ENCODE results near the gene SMG6. TPM values are rescaled to one million over a fixed set of nuclear protein-coding genes. Genes with fewer than 3 reads are reported as not detected.

The SMG6 gene
- total and polyA plus RNA-seq, 2 of the 8 experiments (the other 6 are each of a cell fraction or from before 2014, with no cell fraction given) = 18.5 to 25.2 TPM

DNA sequence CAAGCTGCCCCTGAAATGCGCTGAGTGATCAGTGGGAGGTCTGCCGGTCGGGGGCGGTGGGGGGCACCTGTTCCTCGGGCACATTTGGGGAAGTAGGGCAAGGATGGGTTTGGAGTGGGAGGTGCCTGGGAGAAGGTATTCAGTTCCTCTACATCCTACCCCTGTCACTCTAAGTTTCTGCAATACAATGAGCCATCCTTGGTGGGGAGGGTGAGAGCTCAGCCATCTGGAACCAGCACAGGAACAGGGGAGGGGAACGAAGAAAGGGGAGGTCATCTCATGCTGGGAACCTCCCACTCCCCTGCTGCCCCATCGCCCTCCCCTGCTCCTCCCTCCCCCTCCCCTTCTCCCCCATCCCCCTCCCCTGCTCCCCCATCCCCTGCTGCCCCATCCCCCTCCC is 269.4 kb downstream of the SMG6 start:
- H3K27me3 ChIP-seq (replicated peaks in 1 of 4; ENCODE audit: control insufficient read depth in 3 of 4, extremely low read depth in 1 of 4, insufficient read depth in 3 of 4, low read length in 3 of 4) = peaks cover 4 to 7% (median 7%) of the 10 kb centered on the region in 4 experiments
- H3K36me3 ChIP-seq (ENCODE audit: control insufficient read depth in 2 of 4, insufficient read depth in 4 of 4, low read length in 3 of 4) = peaks cover 0 to 5% (median 1%) of the 10 kb centered on the region in 4 experiments; a peak in 3 of 8 replicates
- H2AFZ ChIP-seq (ENCODE audit: low read length) = no peak overlapping the region
- H2AK5ac ChIP-seq (ENCODE audit: low read depth, low read length) = no peak overlapping the region
- peaks cover 0 to 7% of the 10 kb centered on the region in 2 experiments for H4K20me1 ChIP-seq (replicated peaks in 1 of 2; ENCODE audit: control insufficient read depth in 1 of 2, insufficient read depth in 2 of 2, low read length in 2 of 2)
- no peak overlapping the region for H3K23ac ChIP-seq (ENCODE audit: insufficient read length)
- no peaks in the 10 kb centered on the region for H3K79me2 ChIP-seq (ENCODE audit: control insufficient read depth in 1 of 2, insufficient read depth in 2 of 2, low read length in 2 of 2)
- peaks cover 2 to 6% (median 4%) of the 10 kb centered on the region in 4 experiments; a peak in 4 of 7 replicates for H3K4me1 ChIP-seq (replicated peaks in 1 of 4; ENCODE audit: control insufficient read depth in 3 of 4, insufficient read depth in 4 of 4, low read length in 3 of 4)
- H2BK5ac ChIP-seq (ENCODE audit: low read depth, low read length) = no peak overlapping the region
- no peak overlapping the region for H4K5ac ChIP-seq (ENCODE audit: insufficient read length, low read depth, low read length)
- no peak overlapping the region for H3K18ac ChIP-seq (ENCODE audit: extremely low read depth, low read length)
- DNase-seq (ENCODE audit: low read depth in 1 of 2, low spot score in 2 of 2) (no peak), FAIRE-seq (no peak)
- no peak overlapping the region for H3K4me2 ChIP-seq (ENCODE audit: insufficient read depth in 1 of 2, low read depth in 2 of 2, low read length in 2 of 2)
- no peak overlapping the region for H3K56ac ChIP-seq (replicated peaks; ENCODE audit: insufficient read length, low read depth, low read length)
- no peak overlapping the region for H4K8ac ChIP-seq (ENCODE audit: extremely low read depth, insufficient read depth, low read length)
- no peak overlapping the region for H3K14ac ChIP-seq (ENCODE audit: insufficient read length)
- no peak overlapping the region for H2BK15ac ChIP-seq (ENCODE audit: low read length)
- ChIA-PET CTCF (ENCODE audit: partially characterized antibody) (interaction anchor here (1.1 to 4.4 kb wide), 2 partner anchors 36 to 125 kb away, joined by 3 to 15 read pairs; no protein-coding TSS in a partner anchor), POLR2A (ENCODE audit: partially characterized antibody) (no interaction called here)
- no peak overlapping the region for H3K9ac ChIP-seq (replicated peaks in 1 of 4; ENCODE audit: extremely low read depth in 1 of 4, low read depth in 3 of 4, low read length in 3 of 4)
- no peak overlapping the region for H2BK12ac ChIP-seq (ENCODE audit: low read depth, low read length)
- H4K91ac ChIP-seq (replicated peaks; ENCODE audit: insufficient read length, low read length) = no peak overlapping the region
- no peak overlapping the region for H3K4ac ChIP-seq (replicated peaks; ENCODE audit: insufficient read length, low read depth, low read length)
- H3K27ac ChIP-seq (ENCODE audit: low read depth, low read length) = no peak overlapping the region
- H2BK20ac ChIP-seq (ENCODE audit: low read length) = no peak overlapping the region
- TF ChIP-seq SAP30 (IDR thresholded peaks at IDR 0.05; ENCODE audit: insufficient read depth, insufficient replicate concordance, low read length) (no peak), ATF2 (IDR thresholded peaks at IDR 0.05; ENCODE audit: low read length) (no peak), CEBPB (IDR thresholded peaks at IDR 0.05; ENCODE audit: low read depth, low read length) (no peak), FOSL1 (IDR thresholded peaks at IDR 0.05; ENCODE audit: insufficient read depth, low read depth, low read length) (no peak), MAFK (IDR thresholded peaks at IDR 0.05; ENCODE audit: low read depth, low read length) (no peak), TEAD4 (IDR thresholded peaks at IDR 0.05; ENCODE audit: low read depth, low read length) (no peak), GTF2F1 (IDR thresholded peaks at IDR 0.05; ENCODE audit: borderline replicate concordance, low read depth, low read length) (no peak)
- peaks cover 6% of the 10 kb centered on the region; the same call in 1 of the 2 replicates for H3K23me2 ChIP-seq (ENCODE audit: low read depth, low read length)
- no peaks in the 10 kb centered on the region for H3K79me1 ChIP-seq (ENCODE audit: low read depth, low read length)
- H3K4me3 ChIP-seq (ENCODE audit: extremely low read depth in 1 of 4, insufficient read depth in 2 of 4, low read depth in 3 of 4, low read length in 4 of 4) = no peak overlapping the region
- H2BK120ac ChIP-seq (replicated peaks; ENCODE audit: low read depth, low read length) = no peak overlapping the region
- H3K9me3 ChIP-seq (ENCODE audit: insufficient read depth in 2 of 2, low read depth in 1 of 2, low read length in 1 of 2) = no peaks in the 10 kb centered on the region
- 89% methylated on average over 6 of the region's 7 CpGs; no CpG with 5 or more reads in 1 of the 2 experiments for WGBS, 2 experiments (ENCODE audit: extremely low coverage in 1 of 2, insufficient coverage in 1 of 2, insufficient read length in 1 of 2, insufficient replicate concordance in 2 of 2, low coverage in 1 of 2, low lambda C conversion rate in 2 of 2, missing lambda C conversion rate in 1 of 2)
